K562 (cell line): ENCODE results near the gene TMEM63A. TPM values are rescaled to one million over a fixed set of nuclear protein-coding genes. Genes with fewer than 3 reads are reported as not detected.
A peak's percentile ranks its signal among the peaks of the same experiment; 100 is the strongest.

ENCODE experiments used
- ATAC-seq: fragments of 200-7000 bp; cut with Tn5 transposase; 3 replicates; pipeline ENCODE4 v1.9.1; 2020; ENCODE audit warnings: moderate library complexity
- BruUV-seq: library from RNA; stranded (reverse); fragments of 400-500 nt; replicated peaks from 2 replicates; lab custom pipeline; 2021; lab: Mats Ljungman, UMichigan
- CTCF ChIA-PET: fragments of 300-600 bp; formaldehyde crosslinking; extraction: SDS; loops from one replicate; lab custom pipeline; 2021; ENCODE audit warnings: low intra/inter-chr PET ratio; lab: Yijun Ruan, JAX
- POLR2A ChIA-PET: fragments of 300-600, 350-650 bp; sonication (Branson Sonifier 250); formaldehyde crosslinking; extraction: SDS; loops from one replicate; lab custom pipeline; 2021; ENCODE audit warnings: antibody characterized with exemption, inconsistent platforms; lab: Yijun Ruan, JAX
- DNase-seq, 4 experiments: peaks; one replicate each; pipeline versions ENCODE4 v3.0.0 to v3.0.0-alpha.2; 2011 to 2018; ENCODE audit warnings: low spot score in 3 of 4, mixed read lengths in 3 of 4; ENCODE audit errors: extremely low read depth in 1 of 4
- FAIRE-seq: peaks from 2 replicates; lab custom pipeline; 2011; peaks lifted over from hg19 to GRCh38; lab: Jason Lieb, UNC
- H2AFZ ChIP-seq: 2 replicates; pipeline ENCODE4 v1.6.0; 2011; ENCODE audit warnings: low read depth, low read length, control low read depth, inconsistent platforms
- H3K27ac ChIP-seq: fragments of 200-600 bp; 3 replicates; pipeline ENCODE4 v1.8.0; 2011; ENCODE audit warnings: low read depth, mild to moderate bottlenecking, control low read depth, inconsistent platforms, low read length, moderate library complexity, mixed read lengths; ENCODE audit errors: extremely low read depth
- H3K27me3 ChIP-seq, 2 experiments: fragments of 300-600 bp in 1 of 2; 2 replicates in 1 of 2; 3 replicates in 1 of 2; pipeline versions ENCODE4 v1.6.0 to v1.8.0; 2011; ENCODE audit warnings: inconsistent platforms in 2 of 2, low read length in 2 of 2, mild to moderate bottlenecking in 1 of 2, mixed read lengths in 1 of 2, moderate library complexity in 1 of 2; ENCODE audit not compliant: control insufficient read depth in 2 of 2, insufficient read depth in 2 of 2
- H3K36me3 ChIP-seq: fragments of 300-600 bp; 3 replicates; pipeline ENCODE4 v1.8.0; 2011; ENCODE audit warnings: mild to moderate bottlenecking, low read length, inconsistent platforms; ENCODE audit not compliant: control insufficient read depth, insufficient read depth
- H3K4me1 ChIP-seq, 2 experiments: fragments of 200-600 bp in 1 of 2; replicated peaks in 1 of 2; 2 replicates in 1 of 2; 3 replicates in 1 of 2; pipeline versions ENCODE4 v1.5.1 to v1.8.0; 2011; ENCODE audit warnings: inconsistent platforms in 2 of 2, low read length in 2 of 2, mild to moderate bottlenecking in 1 of 2, mixed read lengths in 1 of 2, moderate library complexity in 1 of 2; ENCODE audit not compliant: control insufficient read depth in 2 of 2, insufficient read depth in 2 of 2
- H3K4me2 ChIP-seq: 2 replicates; pipeline ENCODE4 v1.6.1; 2011; ENCODE audit warnings: low read length, control low read depth, inconsistent platforms, mixed read lengths; ENCODE audit not compliant: insufficient read depth
- H3K4me3 ChIP-seq: fragments of 200-600 bp; sonication (generic), shearing (Covaris generic); 2 replicates; pipeline ENCODE4 v1.5.1; 2016; ENCODE audit warnings: control low read depth, inconsistent platforms
- H3K79me2 ChIP-seq: fragments of 200-600 bp; 3 replicates; pipeline ENCODE4 v1.8.0; 2011; ENCODE audit warnings: low read length, inconsistent platforms; ENCODE audit not compliant: control insufficient read depth, insufficient read depth
- H3K9ac ChIP-seq, 2 experiments: 2 replicates each; pipeline versions ENCODE4 v1.6.0 to v1.6.1; 2011; ENCODE audit warnings: low read depth in 2 of 2, low read length in 2 of 2, control low read depth in 1 of 2, inconsistent platforms in 1 of 2, mild to moderate bottlenecking in 1 of 2, mixed read lengths in 1 of 2; ENCODE audit not compliant: insufficient read depth in 1 of 2
- H3K9me1 ChIP-seq: one replicate; pipeline ENCODE4 v1.6.0; 2011; ENCODE audit warnings: inconsistent platforms, mild to moderate bottlenecking, low read length, moderate library complexity; ENCODE audit not compliant: control insufficient read depth, insufficient read depth
- H3K9me3 ChIP-seq: replicated peaks from 2 replicates; pipeline ENCODE4 v1.5.1; 2011; ENCODE audit warnings: low read depth, low read length, inconsistent platforms; ENCODE audit not compliant: control insufficient read depth, insufficient read depth
- H4K20me1 ChIP-seq: replicated peaks from 2 replicates; pipeline ENCODE4 v1.6.1; 2011; ENCODE audit warnings: low read length, inconsistent platforms, mixed read lengths; ENCODE audit not compliant: control insufficient read depth, insufficient read depth
- GABPB2 ChIP-seq: fragments of 250-450 bp; sonication (Bioruptor Pico); conservative IDR thresholded peaks from 2 replicates; pipeline ENCODE4 v1.5.1; 2021; ENCODE audit warnings: mild to moderate bottlenecking
- HDAC1 ChIP-seq, 2 experiments: fragments of 450-650 bp; IDR thresholded peaks; 2 replicates each; pipeline ENCODE4 v1.6.1; 2016 to 2017; ENCODE audit warnings: inconsistent platforms in 1 of 2, mild to moderate bottlenecking in 1 of 2, moderate library complexity in 1 of 2
- JUND ChIP-seq, 2 experiments: IDR thresholded peaks; 2 replicates in 1 of 2; 3 replicates in 1 of 2; pipeline ENCODE4 v1.6.1; 2011; ENCODE audit warnings: borderline replicate concordance in 2 of 2, low read depth in 2 of 2, low read length in 2 of 2, improper control_type of control experiment in 1 of 2, missing biosample characterization in 1 of 2, missing genetic modification characterization in 1 of 2, missing genetic modification reagents in 1 of 2
- SPI1 ChIP-seq: IDR thresholded peaks from 2 replicates; pipeline ENCODE4 v1.6.1; 2011; ENCODE audit warnings: low read depth, low read length, control low read depth, borderline replicate concordance
- TRIM24 ChIP-seq, 2 experiments: fragments of 450-650 bp; IDR thresholded peaks; 2 replicates each; pipeline ENCODE4 v1.6.1; 2016
- U2AF2 ChIP-seq: fragments of 200-400 bp; formaldehyde crosslinking; optimal IDR thresholded peaks from 2 replicates; pipeline ENCODE3; 2017; ENCODE audit warnings: low read depth, mild to moderate bottlenecking, low read length
- ZEB2 ChIP-seq: fragments of 450-650 bp; IDR thresholded peaks from 2 replicates; pipeline ENCODE4 v1.6.1; 2016
- ZSCAN32 ChIP-seq: fragments of 450-650 bp; formaldehyde crosslinking; IDR thresholded peaks from 2 replicates; pipeline ENCODE4 v1.4.0; 2020; ENCODE audit warnings: mild to moderate bottlenecking, moderate library complexity
- WGBS: fragments of 100-300 bp; shearing (Covaris generic); methylation state at CpG from one replicate; pipeline ENCODE4 v1.1.6; 2016; ENCODE audit warnings: low coverage, mixed read lengths; ENCODE audit not compliant: insufficient coverage; ENCODE audit errors: missing lambda C conversion rate; 5-methylcytosine and 5-hydroxymethylcytosine counted together
- in situ Hi-C: fragments of 300-500 bp; cut with MboI; formaldehyde crosslinking; loops from 4 replicates; pipeline ENCODE4 v1.15.0; 2018; ENCODE audit warnings: inconsistent platforms, mixed read lengths
- intact Hi-C: fragments of 100-400 bp; cut with micrococcal nuclease; formaldehyde crosslinking; loops from 2 replicates; pipeline ENCODE4 v1.14.2; 2022
- polyA plus RNA-seq, 8 experiments: library from polyadenylated mRNA; depleted of rRNA in 4 of 8; stranded (reverse) in 5 of 8; unstranded in 3 of 8; fragments of >200 nt; fragmentation: Nextera tagmentation in 2 of 8; fragmentation: Illumina TruSeq in 1 of 8; extraction: Ambion mirVana in 2 of 8; extraction: Trizol in 1 of 8; gene quantifications; 2 replicates each; pipeline versions ENCODE4 v1.2.1 to v1.2.3, GENCODE V29; 2011 to 2014; ENCODE audit warnings: inconsistent platforms in 1 of 8, missing spikeins in 1 of 8
- total RNA-seq, 7 experiments: library from RNA; depleted of rRNA in 6 of 7; stranded (reverse); fragments of >200 nt in 6 of 7; fragmentation: Illumina TruSeq in 2 of 7; extraction: Trizol in 2 of 7; gene quantifications; 2 replicates each; pipeline versions ENCODE4 v1.2.1 to v1.2.3, GENCODE V29; 2011 to 2021; ENCODE audit warnings: low replicate concordance in 1 of 7
- TF ChIP-seq, protein P1 (sequence below): fragments of 450-650 bp; IDR thresholded peaks from 2 replicates; pipeline ENCODE4 v1.6.1; 2016
- TF ChIP-seq, protein P2 (sequence below): sonication (generic); formaldehyde crosslinking; IDR thresholded peaks from 2 replicates; pipeline ENCODE4 v1.8.0; 2022; ENCODE audit warnings: missing genetic modification reagents, mild to moderate bottlenecking, moderate library complexity, borderline replicate concordance

Gene TMEM63A
- total and polyA plus RNA-seq, 9 of the 15 experiments (the other 6 are each of a cell fraction or from before 2014, with no cell fraction given), result 2.0 to 54.6 (median 17.5) TPM

DNA sequence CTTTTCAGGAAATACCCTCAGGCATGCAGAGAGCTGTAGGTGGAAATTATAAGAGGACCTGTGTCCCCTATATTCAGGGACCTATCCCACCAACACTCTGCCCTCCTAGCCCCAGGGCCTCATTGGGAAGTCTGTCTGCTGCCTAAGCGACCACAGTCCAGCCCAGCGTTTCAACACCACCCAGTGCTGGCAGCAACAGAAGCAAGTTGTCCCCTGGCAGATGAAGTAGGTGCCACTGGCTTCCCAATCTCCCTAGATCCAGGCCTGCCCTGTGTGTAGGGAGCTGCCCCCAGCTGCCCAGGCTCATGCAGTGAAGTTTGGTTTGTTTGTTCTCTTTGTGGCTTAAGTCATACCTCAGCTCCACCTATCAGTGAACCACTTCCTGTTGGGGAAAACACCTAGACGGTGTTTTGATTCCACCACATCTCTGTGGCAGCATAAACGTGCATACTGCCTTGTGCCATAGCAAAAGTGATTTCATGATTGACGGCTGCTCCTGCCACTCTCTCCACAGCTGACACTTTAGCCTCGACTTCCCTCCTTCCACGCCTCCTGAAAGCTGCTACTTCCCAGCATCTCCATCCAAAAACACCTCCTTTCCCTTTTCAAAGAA is 14.9 kb upstream of the TMEM63A start:
- in situ Hi-C loops (no loop called here), intact Hi-C loops (no loop called here)
- TF ChIP-seq JUND (IDR thresholded peaks at IDR 0.05; ENCODE audit: borderline replicate concordance, low read depth, low read length) (no peak), JUND (tag; IDR thresholded peaks at IDR 0.05; ENCODE audit: borderline replicate concordance, low read depth, low read length) (0 out of 3 replicates have a peak, but pooled peaks have one; percentile 23), SPI1 (peak; percentile 72), U2AF2 (no peak), TRIM24 (IDR thresholded peaks at IDR 0.05) (no peak), ZSCAN32 (CRISPR knock-in tag) (no peak), GABPB2 (CRISPR knock-in tag) (no peak), ZEB2 (peak; percentile 59; the same call in 1 of the 2 replicates), HDAC1 (IDR thresholded peaks at IDR 0.05) (0 out of 4 replicates have a peak, but pooled peaks of 1 of the 2 experiments have one; percentile 9)
- TF ChIP-seq, protein P1, sequence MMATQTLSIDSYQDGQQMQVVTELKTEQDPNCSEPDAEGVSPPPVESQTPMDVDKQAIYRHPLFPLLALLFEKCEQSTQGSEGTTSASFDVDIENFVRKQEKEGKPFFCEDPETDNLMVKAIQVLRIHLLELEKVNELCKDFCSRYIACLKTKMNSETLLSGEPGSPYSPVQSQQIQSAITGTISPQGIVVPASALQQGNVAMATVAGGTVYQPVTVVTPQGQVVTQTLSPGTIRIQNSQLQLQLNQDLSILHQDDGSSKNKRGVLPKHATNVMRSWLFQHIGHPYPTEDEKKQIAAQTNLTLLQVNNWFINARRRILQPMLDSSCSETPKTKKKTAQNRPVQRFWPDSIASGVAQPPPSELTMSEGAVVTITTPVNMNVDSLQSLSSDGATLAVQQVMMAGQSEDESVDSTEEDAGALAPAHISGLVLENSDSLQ, result peak; percentile 73
- TF ChIP-seq, protein P2, sequence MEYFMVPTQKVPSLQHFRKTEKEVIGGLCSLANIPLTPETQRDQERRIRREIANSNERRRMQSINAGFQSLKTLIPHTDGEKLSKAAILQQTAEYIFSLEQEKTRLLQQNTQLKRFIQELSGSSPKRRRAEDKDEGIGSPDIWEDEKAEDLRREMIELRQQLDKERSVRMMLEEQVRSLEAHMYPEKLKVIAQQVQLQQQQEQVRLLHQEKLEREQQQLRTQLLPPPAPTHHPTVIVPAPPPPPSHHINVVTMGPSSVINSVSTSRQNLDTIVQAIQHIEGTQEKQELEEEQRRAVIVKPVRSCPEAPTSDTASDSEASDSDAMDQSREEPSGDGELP, result peak; percentile 30; the same call in 1 of the 2 replicates
- peak; percentile 74 for ATAC-seq
- no peaks in the 10 kb centered on the region for H3K9me1 ChIP-seq
- no peaks in the 10 kb centered on the region for H3K79me2 ChIP-seq
- H3K27me3 ChIP-seq, result no peaks in the 10 kb centered on the region
- no peaks in the 10 kb centered on the region for H3K36me3 ChIP-seq
- no peaks in the 10 kb centered on the region for H4K20me1 ChIP-seq
- no peak overlapping the region for H3K4me3 ChIP-seq
- peak overlapping the region; percentile 1 to 74; a peak in 1 of 4 replicates for H3K9ac ChIP-seq
- H2AFZ ChIP-seq, result peak overlapping the region; percentile 83
- WGBS, result 23% methylated on average over 7 of the region's 7 CpGs
- peak in 3 of 4 experiments; percentile 38 to 57 (median 44) for DNase-seq
- peak overlapping the region; percentile 12; the same call in 1 of the 3 replicates for H3K27ac ChIP-seq
- POLR2A ChIA-PET, result interaction anchor here (0.6 to 1.7 kb wide), 3 partner anchors 14 to 120 kb away, joined by 3 to 16 read pairs (median 3); partner anchors contain the start of gene TMEM63A
- BruUV-seq, result no TSS peak
- peak overlapping the region; percentile 25 for H3K4me2 ChIP-seq
- H3K4me1 ChIP-seq, result peaks cover 15 to 20% of the 10 kb centered on the region in 2 experiments
- peak; percentile 6 for FAIRE-seq
- H3K9me3 ChIP-seq, result no peaks in the 10 kb centered on the region
- CTCF ChIA-PET, result no interaction called here
